Activated T-cell treated with anti-CD3 and anti-CD28 coated beads, Interleukin-2, amount 50 U/mL, for 1 hour (primary cell): Measurements from ENCODE around the gene TNNC1.

Source experiments
- DNase-seq: peaks from one replicate; pipeline ENCODE4 v3.0.0-alpha.2; 2020

TNNC1 gene

DNA sequence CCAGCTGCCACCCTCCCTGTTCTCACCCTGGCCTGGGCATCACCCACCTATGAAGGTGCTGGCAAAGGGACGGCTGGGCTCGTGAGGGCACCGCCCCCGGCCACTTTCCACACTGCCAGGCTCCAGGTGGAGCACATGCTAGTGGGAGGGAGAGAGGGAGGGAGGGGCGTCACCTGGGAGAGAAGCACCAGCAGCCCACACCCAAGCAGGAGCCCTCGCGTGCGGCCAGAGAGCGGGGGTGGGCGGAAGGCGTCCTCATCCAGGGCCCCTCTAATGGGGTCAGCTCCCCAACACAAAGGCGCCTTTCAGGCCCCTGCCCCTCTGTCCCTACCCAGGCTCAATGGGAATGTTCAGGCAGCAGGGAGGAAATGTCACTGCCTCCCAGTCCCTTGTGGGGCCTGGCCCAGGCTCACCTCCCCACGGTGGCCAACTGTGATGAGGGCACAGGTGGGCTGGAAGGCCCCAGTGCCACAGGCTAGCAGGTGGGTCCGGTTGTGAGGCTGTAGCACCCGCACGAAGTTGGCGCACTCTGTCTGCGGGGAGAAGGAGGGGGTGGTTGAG, 12.0 kb downstream of the TNNC1 start:
- peak; percentile 2 for DNase-seq

DNA sequence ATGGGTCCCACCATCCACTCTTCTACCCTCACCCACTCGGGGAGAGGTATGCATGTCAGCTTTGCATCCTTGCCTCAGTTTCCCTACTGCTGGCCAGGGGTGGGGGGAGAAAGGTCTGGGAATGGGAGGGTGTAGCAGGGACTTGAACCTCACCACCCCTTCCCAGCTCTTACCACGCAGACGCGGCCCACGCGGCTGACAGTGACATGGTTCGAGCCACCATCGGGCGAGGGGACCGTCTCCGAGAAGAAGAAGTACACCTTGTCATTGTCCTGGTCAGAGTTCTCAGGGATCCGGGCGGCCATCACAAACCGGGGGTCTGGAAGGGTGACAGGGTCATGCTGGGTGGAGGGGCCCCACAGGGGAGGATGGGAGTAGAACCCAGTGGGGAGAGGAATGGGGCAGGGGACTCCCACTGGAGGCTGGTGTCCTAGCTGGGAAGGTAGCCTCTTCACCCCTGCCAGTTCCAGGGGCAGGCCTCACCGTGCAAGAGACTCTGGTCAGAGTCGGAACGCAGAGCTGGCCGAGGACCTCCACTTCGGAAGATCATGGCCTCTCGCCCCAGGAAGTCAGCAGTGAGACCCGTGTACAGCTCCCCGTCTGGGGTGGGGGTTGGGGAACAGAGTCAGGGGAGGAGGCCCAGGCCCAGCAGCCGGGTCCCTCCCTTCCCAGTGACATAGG, 12.6 kb downstream of the TNNC1 start:
- no peak for DNase-seq

GRCh38 chr3:52440671-52441070, 13.2 kb downstream of the TNNC1 start:
- peak; percentile 11 for DNase-seq

DNA sequence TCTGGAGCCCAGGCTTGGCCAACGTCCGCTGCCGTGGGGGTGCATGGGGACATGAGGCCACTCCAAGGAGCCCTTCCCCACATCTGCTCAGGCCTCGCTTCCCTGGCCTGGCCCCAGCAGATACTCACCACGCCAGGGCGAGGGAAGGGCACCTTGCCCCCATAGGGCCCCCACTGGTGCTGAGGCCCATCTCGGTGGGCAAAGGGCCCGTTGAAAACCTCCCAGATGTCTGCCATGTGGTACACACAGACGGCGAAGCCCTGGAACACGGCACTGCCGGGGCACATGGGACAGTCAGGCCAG, 13.6 kb downstream of the TNNC1 start:
- DNase-seq: peak; percentile 4

- DNase-seq: peak; percentile 7
Observed at GRCh38 chr3:52439426-52440248, 14.2 kb downstream of the TNNC1 start.

DNA sequence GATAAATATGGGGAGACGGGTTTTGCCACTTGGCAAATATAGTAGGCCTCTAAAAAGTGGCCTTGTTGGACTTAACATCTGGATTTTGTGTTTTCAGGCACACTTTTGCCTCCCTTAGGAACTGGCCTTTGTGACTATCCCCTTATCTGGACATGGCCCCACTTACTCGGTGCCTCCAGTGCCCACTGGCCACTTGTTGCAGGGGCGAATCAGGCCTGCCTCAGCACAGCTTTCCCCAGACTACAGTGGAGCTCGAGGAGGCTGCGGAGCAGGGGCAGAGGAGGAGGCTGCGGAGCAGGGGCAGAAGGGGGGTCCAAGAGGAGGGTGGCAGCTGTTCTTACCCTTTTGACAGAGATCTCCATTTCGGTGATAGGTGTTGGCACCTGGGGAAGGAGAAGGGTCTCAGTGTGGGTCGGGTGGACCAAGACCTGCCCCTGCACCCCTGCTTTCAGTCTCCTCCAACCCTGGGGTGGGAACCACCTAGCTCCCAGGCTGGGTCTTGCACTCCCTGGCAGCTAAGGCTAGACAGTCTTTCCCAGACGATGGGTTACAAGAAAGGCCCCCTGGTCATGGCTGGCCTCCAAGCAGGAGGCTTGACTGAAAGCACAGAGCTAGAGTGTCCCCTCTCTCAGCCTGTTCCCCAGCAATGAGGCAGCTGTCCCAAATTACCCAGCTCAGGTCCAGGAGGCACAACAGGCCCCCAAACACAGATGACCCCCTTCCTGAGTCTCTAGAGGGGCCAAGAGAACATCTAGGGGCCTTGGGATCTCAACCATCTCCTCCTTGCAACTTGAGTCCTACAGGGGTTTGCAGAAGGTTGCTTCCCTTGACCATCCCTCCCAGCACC, 15.0 kb downstream of the TNNC1 start:
- no peak for DNase-seq

- no peak for DNase-seq
Observed at GRCh38 chr3:52438104-52438376, 15.8 kb downstream of the TNNC1 start.

DNA sequence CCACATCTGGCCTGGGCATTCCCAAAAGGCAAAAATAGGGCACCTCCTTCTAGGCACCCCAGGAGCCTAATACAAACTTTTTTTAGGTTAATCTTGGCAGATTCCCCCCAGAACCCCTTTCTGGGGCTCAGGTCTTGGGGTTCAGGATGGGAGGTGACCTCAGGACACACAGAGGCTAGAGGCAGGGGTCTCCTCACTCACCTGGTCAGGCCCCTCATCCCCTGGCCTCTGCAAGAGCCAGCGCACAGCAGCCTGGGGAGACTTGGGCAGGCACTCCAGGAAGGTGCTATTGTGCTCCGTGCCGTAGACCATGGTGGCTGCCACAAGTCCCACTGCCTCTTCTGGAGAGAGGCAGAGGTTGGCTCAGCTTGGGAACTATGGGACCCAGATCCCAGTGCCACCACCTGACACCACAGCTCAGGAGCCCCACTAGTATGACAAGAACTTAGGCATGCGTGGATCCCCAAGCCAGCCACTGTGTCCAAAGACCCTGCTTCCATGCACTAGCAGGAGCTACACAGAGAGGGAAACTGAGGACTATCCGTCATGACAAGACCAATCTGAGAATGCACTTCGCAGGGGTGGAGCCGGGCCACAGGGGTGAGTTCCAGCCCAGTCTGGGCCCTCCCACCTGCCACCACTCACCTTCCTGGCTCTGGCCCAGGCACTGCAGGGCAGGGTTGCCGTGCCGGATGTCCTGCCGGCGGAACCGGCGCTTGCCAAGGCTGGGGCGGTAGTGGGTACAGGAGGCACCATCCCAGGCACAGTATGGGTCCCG, 16.3 kb downstream of the TNNC1 start:
- DNase-seq: no peak

DNA sequence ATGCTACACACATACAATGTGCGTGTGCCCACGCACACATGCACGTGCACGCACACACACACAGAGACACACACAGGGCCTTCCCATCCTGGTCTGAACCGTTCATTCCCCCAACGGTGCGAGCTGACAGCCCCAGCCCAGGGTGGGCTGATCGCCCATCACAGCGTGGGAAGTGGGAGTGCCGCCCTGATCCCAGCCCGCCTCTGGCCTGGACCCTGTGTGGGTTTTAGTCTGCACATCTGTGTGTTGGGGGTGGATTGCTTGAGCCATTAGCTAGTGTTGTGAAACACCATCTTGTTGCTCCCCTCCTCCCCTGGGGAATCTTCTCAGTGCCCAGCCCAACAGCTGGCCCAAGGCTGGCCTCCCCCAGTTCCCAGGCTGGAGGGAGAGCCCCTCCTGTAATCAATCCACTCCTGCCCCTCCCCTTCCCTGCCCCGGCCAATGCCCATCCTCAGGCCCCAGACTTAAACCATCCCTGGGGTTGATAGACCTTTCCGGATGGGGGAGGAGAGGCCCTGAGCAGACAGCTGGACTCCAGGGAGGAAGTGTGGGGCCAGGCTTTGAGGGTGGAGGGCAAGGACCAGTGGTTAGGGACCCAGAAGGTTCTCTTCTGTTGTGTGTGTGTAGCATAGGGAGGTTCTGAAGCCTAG, 17.2 kb downstream of the TNNC1 start:
- DNase-seq: no peak

- DNase-seq: no peak
Observed at GRCh38 chr3:52435246-52436101, 18.4 kb downstream of the TNNC1 start.

GRCh38 chr3:52434491-52435115, 19.2 kb downstream of the TNNC1 start:
- DNase-seq: no peak

GRCh38 chr3:52433996-52434479, 19.8 kb downstream of the TNNC1 start:
- DNase-seq: no peak

- DNase-seq: no peak
Observed at GRCh38 chr3:52433328-52433995, 20.4 kb downstream of the TNNC1 start.

DNA sequence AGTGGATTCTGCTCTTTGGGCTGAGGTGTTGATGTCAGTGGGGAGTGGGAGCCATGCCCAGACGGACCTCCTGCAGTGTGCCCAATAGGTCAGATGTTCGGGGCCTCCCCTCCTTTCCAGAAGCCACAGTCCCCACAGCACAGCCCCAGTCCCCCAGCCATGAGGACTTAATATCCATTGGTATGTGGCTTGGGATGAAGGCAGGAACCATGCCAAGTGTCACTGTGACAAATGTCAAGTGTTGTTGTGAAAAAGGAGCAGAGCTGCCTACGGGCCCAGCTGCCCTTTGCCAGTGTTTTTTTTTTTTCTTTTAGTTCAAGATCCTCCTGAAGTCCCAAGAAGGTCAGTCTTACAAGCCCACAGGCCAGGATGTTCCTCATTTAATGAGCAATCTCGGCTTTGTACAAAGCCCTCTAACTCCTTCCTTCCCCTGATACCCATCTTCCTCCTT, 21.1 kb downstream of the TNNC1 start:
- DNase-seq: no peak

DNA sequence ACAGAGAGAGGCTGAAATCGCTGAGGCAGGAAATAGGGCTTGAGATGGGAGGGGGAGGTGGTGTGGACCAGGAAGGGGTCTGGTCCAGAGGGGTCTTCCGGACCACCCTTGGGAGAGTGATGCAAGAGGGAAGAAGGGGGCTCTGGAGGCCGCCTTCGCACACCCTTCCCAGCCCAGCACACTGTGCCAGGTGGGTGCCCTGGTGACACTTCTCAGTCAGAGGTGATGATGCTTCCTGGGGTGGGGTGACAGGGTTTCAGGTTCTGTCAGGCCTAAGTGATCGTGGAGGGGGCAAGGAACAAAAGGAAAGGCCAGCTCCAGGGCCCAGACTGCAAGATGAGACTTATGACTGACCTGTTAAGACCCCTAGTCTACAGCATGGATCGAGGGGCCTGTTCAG, 21.6 kb downstream of the TNNC1 start:
- DNase-seq: no peak

DNA sequence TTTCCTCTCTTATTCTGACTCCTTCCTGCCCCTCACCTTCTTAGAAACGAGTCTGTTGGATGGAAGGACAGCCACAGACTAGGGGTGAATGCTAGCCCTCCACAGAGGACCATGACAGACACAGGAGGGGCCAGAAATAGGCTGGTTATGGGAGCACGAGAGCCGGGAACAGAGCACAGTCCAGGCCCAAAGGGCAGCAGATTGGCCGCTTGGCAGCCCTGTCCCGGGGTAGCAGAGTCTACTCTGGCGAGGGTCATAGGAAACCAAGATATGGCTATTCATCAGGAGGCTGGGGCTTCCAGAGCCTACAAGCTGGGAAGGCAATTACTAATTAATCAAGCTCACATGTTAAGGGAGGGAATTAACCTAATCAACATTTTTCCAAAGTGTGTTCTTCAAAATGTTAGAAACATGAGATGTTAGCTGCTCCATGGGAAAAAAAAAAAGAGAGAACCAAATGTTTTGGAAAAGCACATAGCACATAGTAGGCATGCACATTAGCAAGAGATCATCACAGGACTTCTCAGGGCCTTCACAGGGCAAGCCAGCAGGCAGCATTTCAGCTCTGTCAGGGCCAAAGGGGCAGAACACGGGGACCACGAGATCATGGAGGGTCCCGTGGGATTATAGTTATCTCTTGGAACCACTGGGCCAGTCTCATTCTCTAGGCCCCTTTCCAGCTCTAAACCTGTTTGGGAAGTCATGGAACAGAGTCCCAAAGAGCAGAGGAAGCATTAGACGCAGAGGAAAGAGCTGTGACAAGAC, 22.2 kb downstream of the TNNC1 start:
- no peak for DNase-seq

- DNase-seq: no peak
Observed at GRCh38 chr3:52430416-52430810, 23.4 kb downstream of the TNNC1 start.

DNA sequence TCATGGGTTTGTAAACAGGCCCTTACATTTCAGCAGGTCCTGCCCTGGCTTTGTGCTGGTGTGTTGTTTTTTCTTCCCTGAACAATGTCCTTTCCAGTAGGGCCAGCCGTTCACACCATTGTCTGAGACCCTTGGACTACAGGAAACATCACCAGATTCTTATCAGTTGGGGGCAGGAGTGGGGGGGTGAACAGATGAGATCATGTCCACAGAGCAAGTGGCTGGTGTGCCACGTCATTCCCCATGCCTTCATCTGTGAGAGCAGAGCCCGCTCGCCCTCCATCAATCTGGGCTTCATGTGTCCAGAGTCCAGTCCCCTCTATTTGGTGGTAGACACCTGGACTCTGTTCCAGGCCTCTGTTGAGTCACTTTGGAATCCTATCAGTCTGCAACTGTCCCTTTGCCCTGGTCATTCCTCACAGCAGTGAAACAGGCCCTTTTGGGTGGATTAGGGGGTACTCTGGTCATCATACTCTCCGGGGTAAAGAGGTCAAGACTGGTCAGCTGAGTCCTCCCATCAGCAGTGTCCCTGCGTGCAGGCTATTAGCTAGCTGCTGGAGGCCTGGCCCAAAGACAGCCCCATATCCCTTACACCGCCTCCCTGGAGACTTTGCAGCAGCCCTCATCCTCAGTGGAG, 23.9 kb downstream of the TNNC1 start:
- no peak for DNase-seq

DNA sequence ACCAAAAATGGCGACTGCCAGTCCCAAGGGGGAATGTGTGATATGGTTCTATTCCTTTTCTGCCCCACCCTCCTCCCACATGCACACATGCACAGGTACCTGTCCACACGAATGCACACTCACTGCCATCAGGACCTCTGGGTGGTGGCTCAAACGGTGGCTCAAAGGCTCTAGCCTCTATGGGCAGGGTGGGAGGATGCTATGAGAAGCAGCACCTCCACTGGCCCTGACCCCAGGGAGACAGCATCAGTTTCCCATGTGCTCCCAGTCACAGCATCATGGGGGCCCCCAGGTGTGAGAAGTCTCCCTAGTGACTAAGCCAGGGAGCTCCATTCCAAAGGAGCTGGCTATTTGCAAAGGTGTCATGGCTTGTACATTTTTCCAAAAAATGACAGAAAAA, 24.8 kb downstream of the TNNC1 start:
- no peak for DNase-seq
